Uterus (tissue), 4 donors: ENCODE measurements around the gene WARS2. TPM values are rescaled to one million over a fixed set of nuclear protein-coding genes. Genes with fewer than 3 reads are reported as not detected.

Source experiments
- DNase-seq, 2 donors: peaks; one replicate each; pipeline ENCODE4 v3.0.0-alpha.2; 2019 to 2020
- H3K27ac ChIP-seq, 2 donors: fragments of 200-600 bp; sonication (generic); 1 replicate in 1 of 2; 2 replicates in 1 of 2; pipeline ENCODE4 v1.5.1; 2016 to 2018
- H3K27me3 ChIP-seq, 2 donors: fragments of 200-600 bp; sonication (generic); one replicate each; pipeline ENCODE4 v1.5.1; 2018 to 2019; ENCODE audit warnings: control low read depth in 1 of 2
- H3K36me3 ChIP-seq, 2 donors: fragments of 200-600 bp; sonication (generic); one replicate each; pipeline ENCODE4 v1.5.1; 2019; ENCODE audit warnings: control low read depth in 1 of 2
- H3K4me1 ChIP-seq, 2 donors: fragments of 200-600 bp; sonication (generic); one replicate each; pipeline ENCODE4 v1.5.1; 2018 to 2019; ENCODE audit warnings: control low read depth in 1 of 2
- H3K4me3 ChIP-seq, 2 donors: fragments of 200-600 bp; sonication (generic); 1 replicate in 1 of 2; 2 replicates in 1 of 2; pipeline ENCODE4 v1.5.1; 2018 to 2019; ENCODE audit warnings: mild to moderate bottlenecking in 1 of 2
- H3K9me3 ChIP-seq, 2 donors: fragments of 200-600 bp; sonication (generic); one replicate each; pipeline ENCODE4 v1.5.1; 2019; ENCODE audit warnings: control low read depth in 1 of 2
- POLR2A ChIP-seq, 2 donors: fragments of 450-650 bp; IDR thresholded peaks; one replicate each; pipeline ENCODE4 v1.6.1; 2016; ENCODE audit warnings: antibody characterized with exemption in 2 of 2, mild to moderate bottlenecking in 1 of 2, moderate library complexity in 1 of 2
- intact Hi-C: fragments of 100-400 bp; cut with DNase I; formaldehyde crosslinking; loops from one replicate; pipeline ENCODE4 v1.15.1; 2023; ENCODE audit warnings: low total_unique reads
- total RNA-seq, 4 donors: library from RNA; depleted of rRNA in 3 of 4; stranded (reverse); fragments of >200 nt in 3 of 4; gene quantifications; one replicate each; pipeline versions ENCODE4 v1.1.0 to v1.2.4, GENCODE V29; 2014 to 2023
- TF ChIP-seq, protein P1 (sequence below), 4 experiments: fragments of 200-600 bp in 2 of 4; fragments of 450-650 bp in 2 of 4; sonication (generic) in 2 of 4; IDR thresholded peaks; one replicate each; pipeline ENCODE4 v1.5.1; 2016 to 2019; ENCODE audit warnings: antibody characterized with exemption in 4 of 4, mild to moderate bottlenecking in 2 of 4, moderate library complexity in 1 of 4
- donor health status: DM: yes; HTN: yes; CAD: no.

The WARS2 gene
- total RNA-seq, 4 donors from 2014 or later, result 13.5 to 22.6 (median 18.5) TPM

GRCh38 chr1:119102051-119102450, 38.4 kb downstream of the WARS2 start:
- Histone ChIP-seq H3K36me3 (no peaks in the 10 kb centered on the region), H3K4me1 (no peaks in the 10 kb centered on the region), H3K4me3 (no peak overlapping the region), H3K9me3 (no peaks in the 10 kb centered on the region), H3K27me3 (no peaks in the 10 kb centered on the region), H3K27ac (peak overlapping the region; percentile 11 to 69)
- intact Hi-C loops, result no loop called here
- TF ChIP-seq, protein P1, sequence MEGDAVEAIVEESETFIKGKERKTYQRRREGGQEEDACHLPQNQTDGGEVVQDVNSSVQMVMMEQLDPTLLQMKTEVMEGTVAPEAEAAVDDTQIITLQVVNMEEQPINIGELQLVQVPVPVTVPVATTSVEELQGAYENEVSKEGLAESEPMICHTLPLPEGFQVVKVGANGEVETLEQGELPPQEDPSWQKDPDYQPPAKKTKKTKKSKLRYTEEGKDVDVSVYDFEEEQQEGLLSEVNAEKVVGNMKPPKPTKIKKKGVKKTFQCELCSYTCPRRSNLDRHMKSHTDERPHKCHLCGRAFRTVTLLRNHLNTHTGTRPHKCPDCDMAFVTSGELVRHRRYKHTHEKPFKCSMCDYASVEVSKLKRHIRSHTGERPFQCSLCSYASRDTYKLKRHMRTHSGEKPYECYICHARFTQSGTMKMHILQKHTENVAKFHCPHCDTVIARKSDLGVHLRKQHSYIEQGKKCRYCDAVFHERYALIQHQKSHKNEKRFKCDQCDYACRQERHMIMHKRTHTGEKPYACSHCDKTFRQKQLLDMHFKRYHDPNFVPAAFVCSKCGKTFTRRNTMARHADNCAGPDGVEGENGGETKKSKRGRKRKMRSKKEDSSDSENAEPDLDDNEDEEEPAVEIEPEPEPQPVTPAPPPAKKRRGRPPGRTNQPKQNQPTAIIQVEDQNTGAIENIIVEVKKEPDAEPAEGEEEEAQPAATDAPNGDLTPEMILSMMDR (IDR thresholded peaks at IDR 0.05), result no peak
- TF ChIP-seq POLR2A (IDR thresholded peaks at IDR 0.05), result no peak
- no peak for DNase-seq

GRCh38 chr1:119101563-119101962, 38.9 kb downstream of the WARS2 start:
- TF ChIP-seq, protein P1 (IDR thresholded peaks at IDR 0.05), result no peak
- no peak for TF ChIP-seq POLR2A (IDR thresholded peaks at IDR 0.05)
- DNase-seq, result peak in 1 of 2 donors; percentile 24
- no peaks in the 10 kb centered on the region for H3K27me3 ChIP-seq
- no peaks in the 10 kb centered on the region for H3K9me3 ChIP-seq
- H3K27ac ChIP-seq, result peak overlapping the region in 1 of 2 donors; percentile 69
- H3K4me3 ChIP-seq, result no peak overlapping the region
- H3K4me1 ChIP-seq, result no peaks in the 10 kb centered on the region
- intact Hi-C loops, result no loop called here
- H3K36me3 ChIP-seq, result no peaks in the 10 kb centered on the region

DNA sequence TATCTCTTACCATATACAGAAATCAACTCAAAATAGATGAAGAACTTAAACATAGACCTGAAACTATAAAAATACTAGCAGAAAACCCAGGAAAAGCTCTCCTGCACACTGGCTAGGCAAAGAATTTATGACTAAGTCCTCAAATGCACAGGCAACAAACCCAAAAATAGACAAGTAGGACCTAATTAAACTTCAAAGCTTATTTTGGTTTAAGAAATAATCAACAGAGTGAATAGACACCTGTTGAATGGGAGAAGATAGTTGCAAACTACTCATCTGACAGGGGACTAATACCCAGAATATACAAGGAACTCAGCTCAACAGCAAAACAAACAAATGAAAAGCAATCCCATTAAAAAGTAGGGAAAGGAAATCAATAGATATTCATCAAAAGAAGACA, 40.7 kb downstream of the WARS2 start:
- no peak overlapping the region for H3K27ac ChIP-seq
- no peaks in the 10 kb centered on the region for H3K36me3 ChIP-seq
- no peak overlapping the region for H3K4me3 ChIP-seq
- no peak for DNase-seq
- H3K27me3 ChIP-seq, result no peaks in the 10 kb centered on the region
- TF ChIP-seq, protein P1 (IDR thresholded peaks at IDR 0.05), result no peak
- no peaks in the 10 kb centered on the region for H3K9me3 ChIP-seq
- intact Hi-C loops, result no loop called here
- H3K4me1 ChIP-seq, result no peaks in the 10 kb centered on the region

DNA sequence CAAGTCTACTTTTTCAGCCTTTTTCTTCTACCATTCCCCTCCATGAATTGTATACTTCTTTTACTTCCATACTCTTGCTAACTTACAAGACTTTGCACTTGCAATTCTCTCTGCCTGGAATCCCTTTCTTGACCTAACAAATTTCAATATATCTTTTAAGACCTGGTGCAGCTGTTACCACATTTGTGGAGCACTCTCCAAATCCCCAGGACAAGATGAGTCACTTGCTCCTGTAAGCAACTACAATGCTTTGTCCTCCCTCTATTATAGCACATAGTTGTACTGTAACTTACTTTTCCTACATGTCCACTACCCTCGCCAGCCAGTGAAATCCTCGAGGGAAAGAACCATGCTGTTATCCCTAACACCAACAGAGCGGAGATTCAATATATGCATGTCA, 43.1 kb downstream of the WARS2 start:
- intact Hi-C loops, result no loop called here
- no peaks in the 10 kb centered on the region for H3K4me1 ChIP-seq
- DNase-seq, result no peak
- H3K9me3 ChIP-seq, result no peaks in the 10 kb centered on the region
- H3K27me3 ChIP-seq, result no peaks in the 10 kb centered on the region
- TF ChIP-seq, protein P1 (IDR thresholded peaks at IDR 0.05), result no peak
- no peak for TF ChIP-seq POLR2A (IDR thresholded peaks at IDR 0.05)
- no peak overlapping the region for H3K27ac ChIP-seq
- no peaks in the 10 kb centered on the region for H3K36me3 ChIP-seq
- no peak overlapping the region for H3K4me3 ChIP-seq

- Histone ChIP-seq H3K27ac (no peak overlapping the region), H3K9me3 (no peaks in the 10 kb centered on the region), H3K4me1 (no peaks in the 10 kb centered on the region), H3K27me3 (no peaks in the 10 kb centered on the region), H3K4me3 (no peak overlapping the region), H3K36me3 (no peaks in the 10 kb centered on the region)
- no peak for DNase-seq
- intact Hi-C loops, result no loop called here
- no peak for TF ChIP-seq POLR2A (IDR thresholded peaks at IDR 0.05)
- TF ChIP-seq, protein P1 (IDR thresholded peaks at IDR 0.05), result no peak
Measured at GRCh38 chr1:119093721-119094120, 46.7 kb downstream of the WARS2 start.
